K562 (cell line): ENCODE data around the gene UNC5C. TPM values are rescaled to one million over a fixed set of nuclear protein-coding genes. Genes with fewer than 3 reads are reported as not detected.

Experiments used
- ATAC-seq: fragments of 200-7000 bp; cut with Tn5 transposase; 3 replicates; pipeline ENCODE4 v1.9.1; 2020; ENCODE audit warnings: moderate library complexity
- BruUV-seq: library from RNA; stranded (reverse); fragments of 400-500 nt; replicated peaks from 2 replicates; lab custom pipeline; 2021; lab: Mats Ljungman, UMichigan
- CTCF ChIA-PET: fragments of 300-600 bp; formaldehyde crosslinking; extraction: SDS; loops from one replicate; lab custom pipeline; 2021; ENCODE audit warnings: low intra/inter-chr PET ratio; lab: Yijun Ruan, JAX
- POLR2A ChIA-PET: fragments of 300-600, 350-650 bp; sonication (Branson Sonifier 250); formaldehyde crosslinking; extraction: SDS; loops from one replicate; lab custom pipeline; 2021; ENCODE audit warnings: antibody characterized with exemption, inconsistent platforms; lab: Yijun Ruan, JAX
- DNase-seq, 4 experiments: peaks; one replicate each; pipeline versions ENCODE4 v3.0.0 to v3.0.0-alpha.2; 2011 to 2018; ENCODE audit warnings: low spot score in 3 of 4, mixed read lengths in 3 of 4; ENCODE audit errors: extremely low read depth in 1 of 4
- FAIRE-seq: peaks from 2 replicates; lab custom pipeline; 2011; peaks lifted over from hg19 to GRCh38; lab: Jason Lieb, UNC
- H2AFZ ChIP-seq: 2 replicates; pipeline ENCODE4 v1.6.0; 2011; ENCODE audit warnings: low read depth, low read length, control low read depth, inconsistent platforms
- H3K27ac ChIP-seq: fragments of 200-600 bp; 3 replicates; pipeline ENCODE4 v1.8.0; 2011; ENCODE audit warnings: low read depth, mild to moderate bottlenecking, control low read depth, inconsistent platforms, low read length, moderate library complexity, mixed read lengths; ENCODE audit errors: extremely low read depth
- H3K27me3 ChIP-seq, 2 experiments: fragments of 300-600 bp in 1 of 2; 2 replicates in 1 of 2; 3 replicates in 1 of 2; pipeline versions ENCODE4 v1.6.0 to v1.8.0; 2011; ENCODE audit warnings: inconsistent platforms in 2 of 2, low read length in 2 of 2, mild to moderate bottlenecking in 1 of 2, mixed read lengths in 1 of 2, moderate library complexity in 1 of 2; ENCODE audit not compliant: control insufficient read depth in 2 of 2, insufficient read depth in 2 of 2
- H3K36me3 ChIP-seq: fragments of 300-600 bp; 3 replicates; pipeline ENCODE4 v1.8.0; 2011; ENCODE audit warnings: mild to moderate bottlenecking, low read length, inconsistent platforms; ENCODE audit not compliant: control insufficient read depth, insufficient read depth
- H3K4me1 ChIP-seq, 2 experiments: fragments of 200-600 bp in 1 of 2; replicated peaks in 1 of 2; 2 replicates in 1 of 2; 3 replicates in 1 of 2; pipeline versions ENCODE4 v1.5.1 to v1.8.0; 2011; ENCODE audit warnings: inconsistent platforms in 2 of 2, low read length in 2 of 2, mild to moderate bottlenecking in 1 of 2, mixed read lengths in 1 of 2, moderate library complexity in 1 of 2; ENCODE audit not compliant: control insufficient read depth in 2 of 2, insufficient read depth in 2 of 2
- H3K4me2 ChIP-seq: 2 replicates; pipeline ENCODE4 v1.6.1; 2011; ENCODE audit warnings: low read length, control low read depth, inconsistent platforms, mixed read lengths; ENCODE audit not compliant: insufficient read depth
- H3K4me3 ChIP-seq: fragments of 200-600 bp; sonication (generic), shearing (Covaris generic); 2 replicates; pipeline ENCODE4 v1.5.1; 2016; ENCODE audit warnings: control low read depth, inconsistent platforms
- H3K79me2 ChIP-seq: fragments of 200-600 bp; 3 replicates; pipeline ENCODE4 v1.8.0; 2011; ENCODE audit warnings: low read length, inconsistent platforms; ENCODE audit not compliant: control insufficient read depth, insufficient read depth
- H3K9ac ChIP-seq, 2 experiments: 2 replicates each; pipeline versions ENCODE4 v1.6.0 to v1.6.1; 2011; ENCODE audit warnings: low read depth in 2 of 2, low read length in 2 of 2, control low read depth in 1 of 2, inconsistent platforms in 1 of 2, mild to moderate bottlenecking in 1 of 2, mixed read lengths in 1 of 2; ENCODE audit not compliant: insufficient read depth in 1 of 2
- H3K9me1 ChIP-seq: one replicate; pipeline ENCODE4 v1.6.0; 2011; ENCODE audit warnings: inconsistent platforms, mild to moderate bottlenecking, low read length, moderate library complexity; ENCODE audit not compliant: control insufficient read depth, insufficient read depth
- H3K9me3 ChIP-seq: replicated peaks from 2 replicates; pipeline ENCODE4 v1.5.1; 2011; ENCODE audit warnings: low read depth, low read length, inconsistent platforms; ENCODE audit not compliant: control insufficient read depth, insufficient read depth
- H4K20me1 ChIP-seq: replicated peaks from 2 replicates; pipeline ENCODE4 v1.6.1; 2011; ENCODE audit warnings: low read length, inconsistent platforms, mixed read lengths; ENCODE audit not compliant: control insufficient read depth, insufficient read depth
- CCNT2 ChIP-seq: IDR thresholded peaks from 2 replicates; pipeline ENCODE4 v1.6.1; 2011; ENCODE audit warnings: borderline replicate concordance, low read depth, mild to moderate bottlenecking, moderate library complexity, mixed read lengths, low read length; ENCODE audit not compliant: insufficient read length; ENCODE audit errors: extremely low read depth
- ETV5 ChIP-seq: sonication (generic); formaldehyde crosslinking; IDR thresholded peaks from 2 replicates; pipeline ENCODE4 v1.4.0; 2020; ENCODE audit warnings: low read depth, mild to moderate bottlenecking, missing genetic modification reagents
- POU5F1 ChIP-seq: fragments of 150-350 bp; IDR thresholded peaks from 2 replicates; pipeline ENCODE4 v1.6.1; 2014; ENCODE audit warnings: borderline replicate concordance, low read length, low read depth, mild to moderate bottlenecking; ENCODE audit not compliant: partially characterized antibody
- WHSC1 ChIP-seq: IDR thresholded peaks from one replicate; pipeline ENCODE4 v1.6.1; 2012; ENCODE audit warnings: low read length, control low read depth, inconsistent platforms
- ZBTB17 ChIP-seq: fragments of 450-650 bp; formaldehyde crosslinking; IDR thresholded peaks from 2 replicates; pipeline ENCODE4 v1.4.0; 2020; ENCODE audit warnings: mild to moderate bottlenecking
- ZNF561 ChIP-seq: fragments of 450-650 bp; formaldehyde crosslinking; conservative IDR thresholded peaks from 2 replicates; pipeline ENCODE4 v1.4.0; 2020; ENCODE audit warnings: mild to moderate bottlenecking, moderate library complexity
- WGBS: fragments of 100-300 bp; shearing (Covaris generic); methylation state at CpG from one replicate; pipeline ENCODE4 v1.1.6; 2016; ENCODE audit warnings: low coverage, mixed read lengths; ENCODE audit not compliant: insufficient coverage; ENCODE audit errors: missing lambda C conversion rate; 5-methylcytosine and 5-hydroxymethylcytosine counted together
- in situ Hi-C: fragments of 300-500 bp; cut with MboI; formaldehyde crosslinking; loops from 4 replicates; pipeline ENCODE4 v1.15.0; 2018; ENCODE audit warnings: inconsistent platforms, mixed read lengths
- intact Hi-C: fragments of 100-400 bp; cut with micrococcal nuclease; formaldehyde crosslinking; loops from 2 replicates; pipeline ENCODE4 v1.14.2; 2022
- polyA plus RNA-seq, 8 experiments: library from polyadenylated mRNA; depleted of rRNA in 4 of 8; stranded (reverse) in 5 of 8; unstranded in 3 of 8; fragments of >200 nt; fragmentation: Nextera tagmentation in 2 of 8; fragmentation: Illumina TruSeq in 1 of 8; extraction: Ambion mirVana in 2 of 8; extraction: Trizol in 1 of 8; gene quantifications; 2 replicates each; pipeline versions ENCODE4 v1.2.1 to v1.2.3, GENCODE V29; 2011 to 2014; ENCODE audit warnings: inconsistent platforms in 1 of 8, missing spikeins in 1 of 8
- total RNA-seq, 7 experiments: library from RNA; depleted of rRNA in 6 of 7; stranded (reverse); fragments of >200 nt in 6 of 7; fragmentation: Illumina TruSeq in 2 of 7; extraction: Trizol in 2 of 7; gene quantifications; 2 replicates each; pipeline versions ENCODE4 v1.2.1 to v1.2.3, GENCODE V29; 2011 to 2021; ENCODE audit warnings: low replicate concordance in 1 of 7
- TF ChIP-seq, protein P1 (sequence below), 2 experiments: fragments of 450-650 bp in 1 of 2; IDR thresholded peaks; 2 replicates each; pipeline ENCODE4 v1.6.1; 2011 to 2017; ENCODE audit warnings: low read depth in 2 of 2, antibody characterized with exemption in 1 of 2, borderline replicate concordance in 1 of 2, low read length in 1 of 2, mild to moderate bottlenecking in 1 of 2, mixed read lengths in 1 of 2; ENCODE audit not compliant: control insufficient read depth in 1 of 2

UNC5C gene
- total and polyA plus RNA-seq, 9 of the 15 experiments (the other 6 are each of a cell fraction or from before 2014, with no cell fraction given), result under 0.01 to 0.10 (median 0.03) TPM; not detected in 1

DNA sequence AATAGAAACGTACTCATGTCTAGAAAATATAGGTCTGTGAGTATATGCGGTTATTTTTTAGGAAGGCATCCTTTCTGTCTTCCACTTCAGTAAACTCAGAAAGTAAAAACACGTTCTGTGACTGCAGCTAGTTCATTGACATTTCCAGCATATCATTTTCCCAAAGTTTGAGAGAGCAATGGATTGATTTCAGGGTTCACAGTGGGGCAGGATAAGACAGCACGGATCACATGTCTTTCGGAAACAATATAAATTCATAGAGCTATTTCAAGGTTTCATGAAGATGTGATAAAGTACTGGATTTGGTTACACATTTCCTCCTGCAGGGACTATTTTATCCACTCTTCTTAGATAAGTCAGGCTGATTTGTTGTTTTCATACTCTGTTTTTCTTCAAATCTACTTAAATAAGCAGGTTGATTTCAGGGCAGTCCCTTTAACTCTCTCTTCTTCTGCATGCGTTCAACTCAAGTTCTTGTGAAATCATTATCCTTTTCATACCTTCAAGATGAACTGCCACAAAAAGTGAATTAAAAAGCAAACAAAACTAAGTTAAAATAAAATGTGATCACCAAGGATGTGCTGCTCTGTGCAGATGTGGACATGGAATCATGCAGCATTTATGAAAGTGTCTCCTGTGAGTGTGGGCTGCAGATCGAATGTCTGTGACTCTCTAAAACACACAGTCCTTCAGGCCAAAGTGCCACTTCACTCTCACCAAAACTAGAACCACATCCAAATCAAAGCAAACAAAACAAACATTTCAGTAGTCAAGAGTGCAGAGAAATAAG lies 187.7 kb downstream of the UNC5C start:
- no peaks in the 10 kb centered on the region for H3K9me1 ChIP-seq
- H3K4me1 ChIP-seq, result no peaks in the 10 kb centered on the region; a peak in 1 of 5 replicates
- ATAC-seq, result no peak
- ChIA-PET CTCF (no interaction called here), POLR2A (no interaction called here)
- DNase-seq, result no peak
- intact Hi-C loops, result no loop called here
- H4K20me1 ChIP-seq, result no peaks in the 10 kb centered on the region
- H3K36me3 ChIP-seq, result no peaks in the 10 kb centered on the region
- no peak overlapping the region for H3K27ac ChIP-seq
- H3K4me3 ChIP-seq, result no peak overlapping the region
- H3K4me2 ChIP-seq, result no peak overlapping the region
- H3K79me2 ChIP-seq, result no peaks in the 10 kb centered on the region
- H3K9ac ChIP-seq, result no peak overlapping the region
- FAIRE-seq, result no peak
- no TSS peak for BruUV-seq
- H3K9me3 ChIP-seq, result no peaks in the 10 kb centered on the region
- H2AFZ ChIP-seq, result peak overlapping the region; percentile 64
- no peaks in the 10 kb centered on the region for H3K27me3 ChIP-seq
- WGBS, result 27% methylated on average over 7 of the region's 7 CpGs
- in situ Hi-C loops, result no loop called here
- TF ChIP-seq POU5F1 (no peak), ZBTB17 (no peak), CCNT2 (no peak), ETV5 (CRISPR knock-in tag) (no peak), WHSC1 (no peak), ZNF561 (CRISPR knock-in tag) (no peak)
- TF ChIP-seq, protein P1, sequence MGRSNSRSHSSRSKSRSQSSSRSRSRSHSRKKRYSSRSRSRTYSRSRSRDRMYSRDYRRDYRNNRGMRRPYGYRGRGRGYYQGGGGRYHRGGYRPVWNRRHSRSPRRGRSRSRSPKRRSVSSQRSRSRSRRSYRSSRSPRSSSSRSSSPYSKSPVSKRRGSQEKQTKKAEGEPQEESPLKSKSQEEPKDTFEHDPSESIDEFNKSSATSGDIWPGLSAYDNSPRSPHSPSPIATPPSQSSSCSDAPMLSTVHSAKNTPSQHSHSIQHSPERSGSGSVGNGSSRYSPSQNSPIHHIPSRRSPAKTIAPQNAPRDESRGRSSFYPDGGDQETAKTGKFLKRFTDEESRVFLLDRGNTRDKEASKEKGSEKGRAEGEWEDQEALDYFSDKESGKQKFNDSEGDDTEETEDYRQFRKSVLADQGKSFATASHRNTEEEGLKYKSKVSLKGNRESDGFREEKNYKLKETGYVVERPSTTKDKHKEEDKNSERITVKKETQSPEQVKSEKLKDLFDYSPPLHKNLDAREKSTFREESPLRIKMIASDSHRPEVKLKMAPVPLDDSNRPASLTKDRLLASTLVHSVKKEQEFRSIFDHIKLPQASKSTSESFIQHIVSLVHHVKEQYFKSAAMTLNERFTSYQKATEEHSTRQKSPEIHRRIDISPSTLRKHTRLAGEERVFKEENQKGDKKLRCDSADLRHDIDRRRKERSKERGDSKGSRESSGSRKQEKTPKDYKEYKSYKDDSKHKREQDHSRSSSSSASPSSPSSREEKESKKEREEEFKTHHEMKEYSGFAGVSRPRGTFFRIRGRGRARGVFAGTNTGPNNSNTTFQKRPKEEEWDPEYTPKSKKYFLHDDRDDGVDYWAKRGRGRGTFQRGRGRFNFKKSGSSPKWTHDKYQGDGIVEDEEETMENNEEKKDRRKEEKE (IDR thresholded peaks at IDR 0.05; ENCODE audit: borderline replicate concordance in 1 of 2, control insufficient read depth in 1 of 2, low read depth in 2 of 2, low read length in 1 of 2), result no peak
